Kasumi-1 (cell line): ENCODE data around the gene CNTNAP5.

Experiments
- DNase-seq, 2 experiments: peaks; one replicate each; lab custom pipeline; 2025; lab: John Stamatoyannopoulos, UW

Gene CNTNAP5

DNA sequence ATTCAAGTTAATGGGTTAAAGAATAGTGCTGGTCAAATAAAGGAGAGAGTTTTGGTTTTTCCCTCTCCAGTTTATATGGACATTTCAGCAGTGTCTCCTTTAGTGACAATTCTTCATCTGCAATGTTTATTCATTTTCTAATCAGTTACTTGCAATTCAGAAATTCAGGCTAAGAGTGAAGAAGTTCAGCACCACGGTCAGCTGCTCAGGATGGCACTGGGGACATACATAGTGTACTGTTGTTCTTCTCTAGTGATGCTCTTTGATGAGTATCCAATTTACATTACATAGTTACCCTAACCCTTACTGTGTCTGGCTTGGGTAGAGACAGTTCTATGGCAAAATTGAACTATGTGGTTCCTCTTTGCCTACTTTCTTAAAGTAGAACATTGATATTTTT is 412.7 kb downstream of the CNTNAP5 start:
- DNase-seq, result peak; percentile 44 to 58

- DNase-seq, result no peak
Observed at GRCh38 chr2:124450481-124450880, 425.4 kb downstream of the CNTNAP5 start.

GRCh38 chr2:124476291-124476690 is 451.2 kb downstream of the CNTNAP5 start:
- no peak for DNase-seq

- no peak for DNase-seq
Observed at GRCh38 chr2:124478761-124479160, 453.7 kb downstream of the CNTNAP5 start.

DNA sequence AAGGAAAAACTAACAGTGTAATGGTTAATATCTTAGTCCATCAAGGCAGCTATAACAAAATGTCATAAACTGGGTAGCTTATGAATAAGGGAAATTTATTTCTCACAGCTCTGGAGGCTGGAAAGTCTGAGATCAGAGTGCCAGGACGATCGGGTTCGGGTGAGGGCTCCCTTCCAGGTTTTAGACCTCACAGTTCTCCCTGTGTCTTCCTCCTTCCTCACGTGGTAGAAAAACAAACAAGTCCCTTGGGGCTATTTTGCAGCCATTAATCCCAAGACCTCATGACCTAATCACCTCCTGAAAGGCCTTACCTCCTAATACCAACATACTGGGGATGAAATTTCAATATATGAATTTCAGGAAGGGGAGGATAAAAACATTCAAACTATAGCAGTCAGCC is 455.9 kb downstream of the CNTNAP5 start:
- no peak for DNase-seq

- no peak for DNase-seq
Observed at GRCh38 chr2:124482044-124482443, 457.0 kb downstream of the CNTNAP5 start.

DNA sequence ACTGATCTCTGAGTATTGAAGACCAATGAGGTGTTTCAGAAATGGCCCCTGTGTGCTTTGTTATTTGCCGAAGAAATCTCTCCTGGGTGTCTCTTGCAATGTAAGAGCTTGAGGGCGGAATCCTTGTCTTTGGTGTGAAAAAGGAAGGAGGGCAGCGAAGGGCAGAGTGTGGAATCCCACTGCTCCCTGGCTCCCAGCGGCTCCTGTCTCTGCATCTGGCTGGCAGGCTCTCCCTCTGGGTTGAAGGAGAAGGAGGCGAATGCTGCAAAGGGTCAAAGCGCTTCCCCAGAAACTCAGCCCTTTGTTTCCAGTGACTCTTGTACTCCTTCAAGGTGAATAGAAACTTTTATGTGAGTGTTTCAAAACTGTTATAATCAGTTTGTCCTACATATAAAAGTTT is 457.5 kb downstream of the CNTNAP5 start:
- DNase-seq, result no peak

DNA sequence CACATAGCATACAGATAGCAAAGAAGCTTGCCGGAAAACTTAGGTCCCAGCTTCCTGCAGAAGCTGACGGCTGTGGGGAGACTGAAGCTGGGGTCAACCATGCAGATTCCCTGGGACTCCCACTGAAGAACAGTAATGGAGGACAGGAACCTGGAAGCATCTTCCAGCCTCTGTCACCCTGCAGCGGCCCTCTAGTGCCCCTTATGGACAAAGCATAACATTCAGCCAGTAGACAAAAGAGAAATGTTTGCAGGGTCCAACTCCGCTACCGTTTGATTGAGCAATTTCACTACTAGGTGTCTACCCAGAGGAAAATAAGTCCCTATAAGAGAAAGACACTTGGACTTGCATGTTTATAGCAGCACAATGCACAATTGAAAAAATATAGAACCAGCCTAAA is 460.6 kb downstream of the CNTNAP5 start:
- DNase-seq, result no peak

GRCh38 chr2:124489686-124490085 is 464.6 kb downstream of the CNTNAP5 start:
- DNase-seq, result no peak

- DNase-seq, result no peak
Observed at GRCh38 chr2:124501575-124502152, 476.6 kb downstream of the CNTNAP5 start.

- DNase-seq, result peak; percentile 0 to 15
Observed at GRCh38 chr2:124514236-124514635, 489.1 kb downstream of the CNTNAP5 start.

DNA sequence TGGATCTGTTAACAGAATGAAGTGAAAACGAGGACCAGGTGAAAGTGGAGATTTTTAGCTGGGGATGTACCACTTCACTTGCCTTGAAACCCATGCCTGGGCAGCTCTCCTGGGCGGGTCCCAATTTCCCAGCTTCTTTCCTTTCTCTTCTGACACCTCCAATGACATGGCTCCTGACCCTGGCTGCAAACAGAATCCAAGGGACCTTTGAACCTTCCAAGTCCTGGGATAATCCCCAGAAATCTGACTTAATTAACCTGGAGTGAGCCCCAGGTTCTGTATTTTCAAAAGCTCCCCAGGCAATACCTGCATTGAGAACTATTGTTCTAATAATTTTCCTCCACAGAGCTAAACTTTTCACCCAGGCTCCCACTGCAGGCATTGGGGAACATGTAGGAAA is 495.9 kb downstream of the CNTNAP5 start:
- DNase-seq, result no peak

GRCh38 chr2:124523096-124523495 is 498.0 kb downstream of the CNTNAP5 start:
- no peak for DNase-seq

DNA sequence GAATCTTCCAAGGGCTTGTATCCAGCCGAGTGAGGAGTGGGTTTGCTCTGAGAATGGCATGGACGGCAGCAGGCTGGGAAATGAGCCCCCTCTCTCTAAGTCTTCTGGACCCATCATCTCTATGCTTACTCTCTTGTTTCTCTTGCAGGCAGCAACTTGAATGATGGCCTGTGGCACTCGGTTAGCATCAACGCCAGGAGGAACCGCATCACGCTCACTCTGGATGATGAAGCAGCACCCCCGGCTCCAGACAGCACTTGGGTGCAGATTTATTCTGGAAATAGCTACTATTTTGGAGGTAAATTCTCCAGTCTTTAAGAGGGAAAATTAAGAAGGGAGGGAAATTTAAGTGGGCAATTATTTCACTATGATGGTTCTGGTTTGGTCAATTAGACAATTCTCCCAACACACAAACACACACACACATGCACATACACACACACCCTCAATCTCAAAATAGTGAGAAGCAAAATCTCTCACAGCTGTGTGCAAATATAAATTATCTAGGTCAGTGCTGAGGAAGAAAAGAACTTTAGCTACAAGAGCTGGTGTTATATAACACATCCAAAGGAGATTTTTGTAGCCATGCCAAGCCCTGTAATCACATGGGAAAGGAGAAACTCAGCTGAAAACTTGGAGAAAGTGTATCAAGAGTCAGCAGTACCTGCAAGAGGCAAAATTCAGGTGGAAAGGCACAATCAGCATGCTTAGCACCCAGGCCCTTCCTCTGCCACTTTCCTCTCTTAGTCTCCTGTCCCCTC is 499.2 kb downstream of the CNTNAP5 start:
- no peak for DNase-seq

DNA sequence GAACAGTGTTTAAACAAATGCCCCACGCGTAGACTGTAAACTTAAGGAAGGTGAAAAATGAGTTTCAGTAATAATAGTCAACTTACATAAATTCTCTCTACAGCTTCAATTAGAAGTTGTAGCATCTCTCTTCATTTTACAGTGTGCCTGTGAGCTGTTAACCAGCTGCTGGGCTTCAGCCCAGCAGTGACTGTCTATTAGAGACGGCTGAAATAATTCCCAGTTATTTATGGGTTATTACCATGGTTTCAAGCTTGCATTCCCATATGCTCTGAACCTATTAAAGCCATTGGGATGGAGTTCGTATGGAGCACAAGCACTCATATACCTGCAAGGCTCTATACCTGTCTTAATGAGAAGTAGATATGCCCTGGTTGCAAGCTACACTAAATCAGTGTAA is 501.1 kb downstream of the CNTNAP5 start:
- DNase-seq, result no peak

- DNase-seq, result no peak
Observed at GRCh38 chr2:124530203-124530602, 505.1 kb downstream of the CNTNAP5 start.

- DNase-seq, result no peak
Observed at GRCh38 chr2:124533226-124533954, 508.3 kb downstream of the CNTNAP5 start.

DNA sequence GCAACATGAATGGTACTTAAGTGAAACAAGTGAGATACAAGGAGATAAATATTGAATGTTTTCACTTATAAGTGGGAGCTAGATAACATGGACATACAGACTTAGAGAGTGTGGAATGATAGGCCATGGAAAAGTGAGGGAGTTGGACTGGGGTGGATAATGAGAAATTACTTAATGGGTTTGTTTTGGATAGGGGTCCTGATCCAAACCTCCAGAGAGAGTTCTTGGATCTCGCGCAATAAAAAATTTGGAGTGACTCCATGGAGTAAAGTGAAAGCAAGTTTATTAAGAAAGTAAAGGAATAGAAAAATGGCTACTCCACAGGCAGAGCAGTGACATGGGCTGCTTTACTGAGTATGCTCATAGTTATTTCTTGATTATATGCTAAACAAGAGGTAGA is 508.9 kb downstream of the CNTNAP5 start:
- DNase-seq, result no peak

GRCh38 chr2:124535816-124536215 is 510.7 kb downstream of the CNTNAP5 start:
- no peak for DNase-seq

GRCh38 chr2:124536591-124536990 is 511.5 kb downstream of the CNTNAP5 start:
- no peak for DNase-seq

GRCh38 chr2:124538549-124538948 is 513.5 kb downstream of the CNTNAP5 start:
- DNase-seq, result no peak

- no peak for DNase-seq
Observed at GRCh38 chr2:124540805-124541204, 515.7 kb downstream of the CNTNAP5 start.

DNA sequence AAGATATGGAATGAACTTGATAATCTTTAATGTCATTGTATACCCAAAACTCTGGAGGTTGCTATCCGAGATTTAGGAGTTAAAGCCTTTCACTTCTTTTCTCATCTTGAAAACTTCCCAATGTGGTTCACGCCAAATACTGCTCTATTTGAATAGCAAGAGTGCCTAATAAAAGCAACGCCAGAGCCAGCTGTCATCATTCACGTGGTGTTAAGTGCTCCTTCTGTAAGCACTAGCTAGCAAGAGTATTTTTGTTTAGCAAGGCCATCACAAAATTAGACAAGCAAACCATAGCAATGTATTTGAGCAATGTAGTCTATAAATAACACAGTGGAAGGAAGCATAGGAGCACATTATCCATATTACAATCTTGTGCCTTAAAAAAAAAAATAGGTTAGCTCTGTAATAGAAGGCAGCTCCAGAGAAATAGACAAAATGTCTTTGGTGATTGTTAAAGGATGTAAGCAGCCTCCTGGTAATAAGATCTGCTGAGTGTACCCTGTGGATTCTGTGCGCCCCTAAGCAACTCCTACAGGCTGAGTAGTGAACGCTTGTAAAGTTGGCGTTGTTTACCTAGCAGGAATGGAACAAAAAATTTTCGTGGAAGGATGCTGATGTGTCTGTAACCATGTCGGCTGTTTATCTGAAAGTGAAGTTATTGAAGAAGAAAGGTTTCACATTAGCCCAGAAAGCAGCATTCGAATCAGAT is 518.0 kb downstream of the CNTNAP5 start:
- DNase-seq, result no peak
